ENCODE measurements around the gene DDB1. TPM values are rescaled to one million over a fixed set of nuclear protein-coding genes. Genes with fewer than 3 reads are reported as not detected.

The DDB1 gene
- total RNA-seq, 1 experiment from 2014 or later = 297 TPM

DNA sequence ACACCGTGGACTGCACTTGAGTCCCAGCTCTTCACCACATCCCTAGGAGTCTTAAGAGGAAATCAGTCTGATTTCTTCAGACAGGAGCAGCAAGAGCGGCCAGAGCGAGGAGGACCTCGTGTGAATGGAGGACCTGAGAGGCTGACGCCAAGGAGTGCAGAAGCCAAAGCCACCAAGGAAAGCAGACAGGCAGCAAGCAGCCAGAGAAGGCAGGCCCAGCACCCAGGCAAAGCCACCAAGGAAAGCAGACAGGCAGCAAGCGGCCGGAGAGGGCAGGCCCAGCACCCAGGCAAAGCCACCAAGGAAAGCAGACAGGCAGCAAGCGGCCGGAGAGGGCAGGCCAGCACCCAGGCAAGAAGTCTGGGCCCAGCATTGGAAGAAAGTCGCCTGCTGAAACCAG is 17.0 kb upstream of the DDB1 start:
- no peak overlapping the region for H3K4me2 ChIP-seq (ENCODE audit: insufficient read depth, insufficient read length, low read length)
- H3K56ac ChIP-seq (ENCODE audit: insufficient read length, low read depth, low read length) = no peak overlapping the region
- no peak overlapping the region for H2BK12ac ChIP-seq (ENCODE audit: insufficient read length, low read depth, low read length)
- TF ChIP-seq, protein P1, sequence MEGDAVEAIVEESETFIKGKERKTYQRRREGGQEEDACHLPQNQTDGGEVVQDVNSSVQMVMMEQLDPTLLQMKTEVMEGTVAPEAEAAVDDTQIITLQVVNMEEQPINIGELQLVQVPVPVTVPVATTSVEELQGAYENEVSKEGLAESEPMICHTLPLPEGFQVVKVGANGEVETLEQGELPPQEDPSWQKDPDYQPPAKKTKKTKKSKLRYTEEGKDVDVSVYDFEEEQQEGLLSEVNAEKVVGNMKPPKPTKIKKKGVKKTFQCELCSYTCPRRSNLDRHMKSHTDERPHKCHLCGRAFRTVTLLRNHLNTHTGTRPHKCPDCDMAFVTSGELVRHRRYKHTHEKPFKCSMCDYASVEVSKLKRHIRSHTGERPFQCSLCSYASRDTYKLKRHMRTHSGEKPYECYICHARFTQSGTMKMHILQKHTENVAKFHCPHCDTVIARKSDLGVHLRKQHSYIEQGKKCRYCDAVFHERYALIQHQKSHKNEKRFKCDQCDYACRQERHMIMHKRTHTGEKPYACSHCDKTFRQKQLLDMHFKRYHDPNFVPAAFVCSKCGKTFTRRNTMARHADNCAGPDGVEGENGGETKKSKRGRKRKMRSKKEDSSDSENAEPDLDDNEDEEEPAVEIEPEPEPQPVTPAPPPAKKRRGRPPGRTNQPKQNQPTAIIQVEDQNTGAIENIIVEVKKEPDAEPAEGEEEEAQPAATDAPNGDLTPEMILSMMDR (conservative IDR thresholded peaks at IDR 0.05) = no peak
- no peak overlapping the region for H3K9ac ChIP-seq (ENCODE audit: extremely low read depth, insufficient read length, low read length)
- H3K4me1 ChIP-seq (ENCODE audit: insufficient read depth, low read length) = no peaks in the 10 kb centered on the region
- no peaks in the 10 kb centered on the region for H3K79me2 ChIP-seq (ENCODE audit: insufficient read depth, low read length)
- no peaks in the 10 kb centered on the region for H3K79me1 ChIP-seq (ENCODE audit: insufficient read depth, low read depth, low read length, poor library complexity, severe bottlenecking)
- H2BK5ac ChIP-seq (ENCODE audit: insufficient read length, low read length) = no peak overlapping the region
- H3K23ac ChIP-seq (ENCODE audit: insufficient read length, low read depth, low read length) = no peak overlapping the region
- H3K4ac ChIP-seq (ENCODE audit: low read depth, low read length) = no peak overlapping the region
- Mint-ChIP-seq H3K27ac (peak overlapping the region in 1 of 3 experiments; percentile 60; a peak in 1 of 7 replicates), H3K9me3 (no peaks in the 10 kb centered on the region), H3K36me3 (ENCODE audit: insufficient read depth in 1 of 3, low read depth in 3 of 3) (peaks cover 7 to 48% (median 32%) of the 10 kb centered on the region in 3 experiments), H3K4me3 (no peak overlapping the region), H3K27me3 (ENCODE audit: low read depth) (no peaks in the 10 kb centered on the region), H3K4me1 (no peaks in the 10 kb centered on the region)
- H4K8ac ChIP-seq (replicated peaks; ENCODE audit: insufficient read length, low read depth, low read length) = no peak overlapping the region
- no peak overlapping the region for H2BK120ac ChIP-seq (ENCODE audit: low read depth, low read length, poor library complexity, severe bottlenecking)
- H2AK5ac ChIP-seq (ENCODE audit: insufficient read length, low read length) = no peak overlapping the region
- no peak overlapping the region for H3K18ac ChIP-seq (ENCODE audit: insufficient read length, low read depth, low read length)
- H3K27me3 ChIP-seq (ENCODE audit: insufficient read depth, low read length) = no peaks in the 10 kb centered on the region
- no peaks in the 10 kb centered on the region for H4K20me1 ChIP-seq (ENCODE audit: control insufficient read depth, insufficient read depth, insufficient read length)
- H3T11ph ChIP-seq (ENCODE audit: low read length) = no peak overlapping the region
- no peak overlapping the region for H4K5ac ChIP-seq (ENCODE audit: insufficient read length, low read depth, low read length)
- no CpG with 5 or more reads among the region's 10 CpGs for WGBS (ENCODE audit: extremely low coverage, insufficient read length, low lambda C conversion rate)
- H3K27ac ChIP-seq (ENCODE audit: insufficient read length, low read depth, low read length) = no peak overlapping the region
- no peak overlapping the region for H4K91ac ChIP-seq (ENCODE audit: insufficient read length, low read depth, low read length)
- no peaks in the 10 kb centered on the region for H3K23me2 ChIP-seq (ENCODE audit: insufficient read length, low read depth, low read length, poor library complexity, severe bottlenecking)
- H2BK20ac ChIP-seq (ENCODE audit: low read depth, low read length, poor library complexity, severe bottlenecking) = no peak overlapping the region
- no peak overlapping the region for H2AFZ ChIP-seq (ENCODE audit: low read length)
- H2BK15ac ChIP-seq (ENCODE audit: low read depth, low read length) = no peak overlapping the region
- no peak overlapping the region; the same call in 1 of the 2 replicates for H3K14ac ChIP-seq (ENCODE audit: insufficient read depth, low read length)
- DNase-seq = no peak
- H3K9me3 ChIP-seq (ENCODE audit: control insufficient read depth, low read depth, low read length) = no peaks in the 10 kb centered on the region
